ENCODE results near the gene GGACT.

GRCh38 chr13:100610391-100611347 is 22.1 kb upstream of the GGACT start:
- TF ChIP-seq CTCF (tag by site-specific recombination; IDR thresholded peaks at IDR 0.05) (no peak), ZNF184 (tag by site-specific recombination; IDR thresholded peaks at IDR 0.05) (no peak), ZNF707 (tag by site-specific recombination; IDR thresholded peaks at IDR 0.05) (no peak), ZNF670 (tag by site-specific recombination; IDR thresholded peaks at IDR 0.05; ENCODE audit: low read depth) (no peak), ZFP69B (tag by site-specific recombination; IDR thresholded peaks at IDR 0.05) (no peak), REST (tag by site-specific recombination; IDR thresholded peaks at IDR 0.05) (no peak), SP2 (tag by site-specific recombination; IDR thresholded peaks at IDR 0.05) (no peak), TRIM28 (IDR thresholded peaks at IDR 0.05; ENCODE audit: borderline replicate concordance, low read length) (no peak)
